ENCODE measurements around the gene TBC1D7.

- TF ChIP-seq CTCF (IDR thresholded peaks at IDR 0.05): no peak
- no peak for TF ChIP-seq POLR2A (IDR thresholded peaks at IDR 0.05; ENCODE audit: low read depth)
- no peak for TF ChIP-seq POLR2AphosphoS5 (IDR thresholded peaks at IDR 0.05)
- no peak for TF ChIP-seq EP300 (IDR thresholded peaks at IDR 0.05)
These were observed 30.2 kb upstream of the TBC1D7 start for GRCh38 chr6:13358511-13358910.

Measured in esophagus muscularis mucosa (tissue), 4 donors.